GM12891 (cell line): ENCODE measurements around the gene LIN9.

Experiments used
- PAX5 ChIP-seq: IDR thresholded peaks from 2 replicates; pipeline ENCODE4 v1.6.1; 2011; ENCODE audit warnings: low read length, moderate library complexity, mild to moderate bottlenecking; ENCODE audit not compliant: insufficient read depth, severe bottlenecking
- POLR2A ChIP-seq: IDR thresholded peaks from 2 replicates; pipeline ENCODE4 v1.6.1; 2011; ENCODE audit warnings: low read depth, low read length, control low read depth

- no peak for TF ChIP-seq POLR2A
- no peak for TF ChIP-seq PAX5
These were observed 15.4 kb downstream of the LIN9 start for GRCh38 chr1:226293553-226293920.
